ENCODE measurements around the gene APOA4. TPM values are rescaled to one million over a fixed set of nuclear protein-coding genes. Genes with fewer than 3 reads are reported as not detected.

Gene APOA4
- total and polyA plus RNA-seq, 7 donors = 0.04 to 5.3 (median 3.0) TPM; not detected in 4

DNA sequence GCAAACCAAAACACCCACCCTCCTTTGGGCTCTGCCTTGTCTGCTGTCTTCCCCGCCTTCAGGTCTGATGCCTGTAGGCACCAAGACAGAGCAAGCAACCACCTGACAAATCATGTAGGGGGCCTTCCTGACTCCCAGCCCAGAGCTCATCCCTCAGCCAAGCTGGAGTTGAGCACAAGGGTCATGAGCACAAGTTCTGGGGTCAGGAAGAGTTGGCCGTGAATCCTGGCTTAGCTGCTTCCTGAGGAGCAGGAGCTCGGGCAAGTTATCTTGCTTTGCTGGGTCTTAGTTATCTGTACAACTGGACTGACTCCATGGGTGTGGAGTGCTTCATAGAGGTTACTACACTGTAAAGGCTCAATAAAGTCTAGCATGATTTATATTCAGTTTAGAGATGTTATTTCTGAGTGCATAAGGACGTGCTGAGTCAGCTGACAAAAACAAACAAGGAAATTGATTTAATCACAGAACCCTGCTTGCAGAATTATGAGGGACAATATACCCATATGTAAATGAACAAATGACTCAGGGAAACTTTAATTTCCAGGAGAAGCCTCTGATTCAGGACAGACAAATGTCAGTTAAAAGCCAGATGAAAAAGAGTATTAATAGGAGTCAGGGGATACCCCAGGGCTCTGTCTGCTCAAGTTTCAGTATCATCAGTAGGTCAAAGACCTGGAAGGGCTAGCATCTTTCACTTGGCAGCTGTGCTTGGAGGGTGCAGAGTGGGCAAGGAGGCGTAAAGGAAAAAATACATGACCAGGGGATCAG is 29.3 kb upstream of the APOA4 start:
- Histone ChIP-seq H3K9me3 (no peaks in the 10 kb centered on the region), H3K4me1 (peaks cover 0 to 24% (median 3%) of the 10 kb centered on the region in 4 donors), H3K27ac (no peak overlapping the region), H3K4me3 (no peak overlapping the region), H3K36me3 (peaks cover 6 to 53% (median 22%) of the 10 kb centered on the region in 4 donors), H3K27me3 (no peaks in the 10 kb centered on the region)
- intact Hi-C loops (cut with DNase I) = no loop called here
- DNase-seq = no peak
- WGBS, 2 donors = 31 to 42% methylated on average over 5 of the region's 5 CpGs
- TF ChIP-seq POLR2A (IDR thresholded peaks at IDR 0.05) = no peak
- no peak for TF ChIP-seq EP300 (IDR thresholded peaks at IDR 0.05)
- TF ChIP-seq, protein P1, sequence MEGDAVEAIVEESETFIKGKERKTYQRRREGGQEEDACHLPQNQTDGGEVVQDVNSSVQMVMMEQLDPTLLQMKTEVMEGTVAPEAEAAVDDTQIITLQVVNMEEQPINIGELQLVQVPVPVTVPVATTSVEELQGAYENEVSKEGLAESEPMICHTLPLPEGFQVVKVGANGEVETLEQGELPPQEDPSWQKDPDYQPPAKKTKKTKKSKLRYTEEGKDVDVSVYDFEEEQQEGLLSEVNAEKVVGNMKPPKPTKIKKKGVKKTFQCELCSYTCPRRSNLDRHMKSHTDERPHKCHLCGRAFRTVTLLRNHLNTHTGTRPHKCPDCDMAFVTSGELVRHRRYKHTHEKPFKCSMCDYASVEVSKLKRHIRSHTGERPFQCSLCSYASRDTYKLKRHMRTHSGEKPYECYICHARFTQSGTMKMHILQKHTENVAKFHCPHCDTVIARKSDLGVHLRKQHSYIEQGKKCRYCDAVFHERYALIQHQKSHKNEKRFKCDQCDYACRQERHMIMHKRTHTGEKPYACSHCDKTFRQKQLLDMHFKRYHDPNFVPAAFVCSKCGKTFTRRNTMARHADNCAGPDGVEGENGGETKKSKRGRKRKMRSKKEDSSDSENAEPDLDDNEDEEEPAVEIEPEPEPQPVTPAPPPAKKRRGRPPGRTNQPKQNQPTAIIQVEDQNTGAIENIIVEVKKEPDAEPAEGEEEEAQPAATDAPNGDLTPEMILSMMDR (IDR thresholded peaks at IDR 0.05) = no peak
- TF ChIP-seq POLR2AphosphoS5 (IDR thresholded peaks at IDR 0.05) = no peak

DNA sequence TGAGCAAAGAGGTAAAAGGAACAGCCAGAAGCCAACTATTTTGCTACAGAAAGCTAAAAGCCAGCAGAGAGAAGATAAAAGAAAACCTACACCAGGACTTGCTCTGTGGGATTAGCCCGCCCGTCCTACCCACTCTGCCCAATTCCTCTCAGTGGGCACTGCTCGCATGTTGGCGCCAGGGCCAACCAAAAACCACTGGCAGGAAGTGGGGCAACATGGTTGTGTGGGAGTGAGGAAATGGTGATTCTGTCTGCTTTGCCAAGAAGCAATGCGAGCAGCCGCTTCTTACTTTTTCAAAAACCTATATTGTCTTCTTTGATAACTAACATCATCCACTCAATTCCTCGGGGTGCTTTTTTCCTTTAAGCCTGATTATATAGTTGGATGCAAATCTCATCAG is 28.5 kb upstream of the APOA4 start:
- Histone ChIP-seq H3K9me3 (no peaks in the 10 kb centered on the region), H3K4me1 (peaks cover 0 to 24% (median 3%) of the 10 kb centered on the region in 4 donors), H3K27ac (no peak overlapping the region), H3K4me3 (no peak overlapping the region), H3K27me3 (no peaks in the 10 kb centered on the region), H3K36me3 (peaks cover 8 to 53% (median 28%) of the 10 kb centered on the region in 4 donors)
- 46 to 88% methylated on average over 7 of the region's 7 CpGs for WGBS, 2 donors
- no peak for DNase-seq
- intact Hi-C loops (cut with DNase I) = no loop called here
- no peak for TF ChIP-seq EP300 (IDR thresholded peaks at IDR 0.05)
- no peak for TF ChIP-seq POLR2A (IDR thresholded peaks at IDR 0.05)
- TF ChIP-seq POLR2AphosphoS5 (IDR thresholded peaks at IDR 0.05) = no peak
- TF ChIP-seq, protein P1 (IDR thresholded peaks at IDR 0.05) = no peak

DNA sequence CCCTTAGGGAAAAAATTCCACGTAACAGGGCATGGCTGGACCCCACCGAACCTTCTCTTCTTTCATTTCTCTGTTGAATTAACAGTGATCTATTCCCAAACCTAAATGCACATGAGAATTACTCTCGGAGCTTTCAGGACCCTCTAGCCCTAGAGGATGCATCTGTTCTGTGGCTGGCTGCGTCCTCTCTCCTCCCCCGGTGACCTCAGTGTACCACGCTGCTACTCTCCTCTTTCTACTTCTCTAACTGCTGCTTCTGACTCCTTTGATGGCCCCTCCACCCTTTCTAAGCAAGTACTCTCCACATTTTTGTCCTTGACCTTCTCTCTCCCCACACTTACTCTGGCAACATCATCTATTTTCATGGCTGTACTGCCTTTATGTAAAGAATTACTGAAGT is 26.4 kb upstream of the APOA4 start:
- intact Hi-C loops (cut with DNase I) = no loop called here
- Histone ChIP-seq H3K36me3 (peaks cover 8 to 57% (median 42%) of the 10 kb centered on the region in 4 donors), H3K27ac (no peak overlapping the region), H3K4me3 (no peak overlapping the region), H3K4me1 (peaks cover 0 to 24% (median 3%) of the 10 kb centered on the region in 4 donors), H3K9me3 (no peaks in the 10 kb centered on the region), H3K27me3 (no peaks in the 10 kb centered on the region)
- TF ChIP-seq, protein P1 (IDR thresholded peaks at IDR 0.05) = no peak
- TF ChIP-seq POLR2A (IDR thresholded peaks at IDR 0.05) = no peak
- no peak for TF ChIP-seq EP300 (IDR thresholded peaks at IDR 0.05)
- no peak for TF ChIP-seq POLR2AphosphoS5 (IDR thresholded peaks at IDR 0.05)
- no peak for DNase-seq
- 68 to 93% methylated on average over 6 of the region's 6 CpGs for WGBS, 2 donors

DNA sequence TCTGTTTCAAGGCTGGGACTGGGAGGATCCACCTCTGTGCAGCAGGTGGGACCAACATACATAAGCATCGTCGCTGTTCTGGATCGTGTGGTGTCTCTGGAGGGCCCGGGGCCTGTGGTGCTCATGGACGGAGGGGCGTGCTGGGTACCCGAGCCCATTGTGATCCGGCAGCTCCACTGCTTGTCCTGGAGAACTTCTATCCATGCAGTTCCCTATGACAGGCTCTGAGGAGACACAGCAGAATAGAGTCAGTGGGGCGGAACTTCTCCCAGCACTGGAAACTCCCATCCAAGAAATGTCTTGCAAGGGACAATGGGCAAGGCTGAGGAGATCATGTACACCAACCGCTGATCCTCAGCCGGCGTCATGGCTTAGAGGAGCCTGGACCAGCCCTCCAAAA is 26.0 kb upstream of the APOA4 start:
- no peak overlapping the region for H3K27ac ChIP-seq
- intact Hi-C loops (cut with DNase I) = no loop called here
- TF ChIP-seq EP300 (IDR thresholded peaks at IDR 0.05) (no peak), POLR2A (IDR thresholded peaks at IDR 0.05) (no peak), POLR2AphosphoS5 (IDR thresholded peaks at IDR 0.05) (no peak)
- TF ChIP-seq, protein P1 (IDR thresholded peaks at IDR 0.05) = no peak
- H3K4me3 ChIP-seq = no peak overlapping the region
- WGBS, 2 donors = 97% methylated on average over 12 of the region's 12 CpGs
- no peaks in the 10 kb centered on the region for H3K27me3 ChIP-seq
- H3K9me3 ChIP-seq = no peaks in the 10 kb centered on the region
- H3K4me1 ChIP-seq = peaks cover 0 to 19% (median 3%) of the 10 kb centered on the region in 4 donors
- DNase-seq = no peak
- H3K36me3 ChIP-seq = peaks cover 8 to 54% (median 43%) of the 10 kb centered on the region in 4 donors

All from sigmoid colon (tissue), 7 donors.